Measurements from ENCODE around the gene TMEM50A. TPM values are rescaled to one million over a fixed set of nuclear protein-coding genes. Genes with fewer than 3 reads are reported as not detected.
"Not testable (repeated sequence)": the region's sequence is repeated elsewhere in the genome, so short reads cannot be mapped to it uniquely, and the experiment has no call there.

The TMEM50A gene
- total RNA-seq, 1 donor from 2014 or later, result 186 TPM

DNA sequence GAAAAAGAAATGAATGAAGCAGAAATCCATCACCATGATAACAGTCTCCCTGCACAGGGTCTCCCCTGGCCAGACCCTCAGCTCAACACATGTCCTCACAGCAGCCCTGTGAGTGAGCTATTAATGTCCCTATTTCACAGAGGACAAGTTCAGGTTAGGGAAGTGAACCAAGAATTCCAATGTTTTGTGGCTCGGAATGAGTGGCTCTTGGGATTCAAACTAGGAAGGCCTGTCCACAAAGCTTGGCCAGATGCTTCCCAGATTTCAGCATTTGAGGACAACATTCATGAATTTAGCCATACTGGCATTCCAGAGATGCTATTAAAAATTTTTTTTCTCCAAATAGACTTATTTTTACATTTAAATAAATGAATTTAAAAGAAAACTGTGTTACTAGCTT is 44.4 kb downstream of the TMEM50A start:
- not testable (repeated sequence) for FAIRE-seq; DNase-seq (ENCODE audit: low spot score in 2 of 2)

DNA sequence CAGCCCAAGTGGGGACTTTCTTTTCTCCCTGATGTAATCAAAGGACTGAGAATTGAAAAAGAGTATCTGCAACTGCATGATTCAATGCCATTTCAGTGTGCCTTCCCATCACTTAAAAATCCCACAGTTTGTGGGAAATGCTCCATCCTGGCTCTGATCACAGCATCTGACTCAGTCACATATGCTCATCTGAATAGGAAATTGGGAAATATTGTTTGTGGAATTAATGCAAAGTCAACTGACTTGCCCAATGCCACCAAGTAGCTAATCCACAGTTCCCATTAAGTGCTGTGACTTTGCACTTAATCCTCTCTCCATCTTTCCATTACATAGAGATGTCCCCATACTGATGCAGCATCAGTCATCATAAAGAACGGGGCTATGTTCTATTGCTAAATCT is 45.0 kb downstream of the TMEM50A start:
- not testable (repeated sequence) for FAIRE-seq; DNase-seq (ENCODE audit: low spot score in 2 of 2)

DNA sequence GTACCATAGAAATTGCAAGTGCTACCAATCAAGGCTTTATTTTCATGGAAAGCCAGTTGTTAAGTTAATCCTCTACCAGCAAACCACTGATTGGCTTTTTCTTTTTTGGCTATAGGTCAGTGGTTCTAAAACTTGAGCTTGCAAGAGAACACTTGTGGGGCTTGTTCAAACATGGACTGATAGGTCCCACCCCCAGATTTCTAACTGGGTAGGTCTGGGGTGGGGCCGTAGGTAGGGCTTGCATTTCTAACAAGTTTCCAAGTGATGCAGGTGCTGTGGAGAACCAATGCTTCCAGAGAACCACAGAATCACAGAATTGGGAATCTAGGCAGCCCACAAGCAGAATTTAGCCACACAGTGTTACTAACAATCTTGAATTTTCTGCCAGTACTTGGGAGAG is 45.7 kb downstream of the TMEM50A start:
- DNase-seq (ENCODE audit: low spot score in 2 of 2); FAIRE-seq: not testable (repeated sequence)

DNA sequence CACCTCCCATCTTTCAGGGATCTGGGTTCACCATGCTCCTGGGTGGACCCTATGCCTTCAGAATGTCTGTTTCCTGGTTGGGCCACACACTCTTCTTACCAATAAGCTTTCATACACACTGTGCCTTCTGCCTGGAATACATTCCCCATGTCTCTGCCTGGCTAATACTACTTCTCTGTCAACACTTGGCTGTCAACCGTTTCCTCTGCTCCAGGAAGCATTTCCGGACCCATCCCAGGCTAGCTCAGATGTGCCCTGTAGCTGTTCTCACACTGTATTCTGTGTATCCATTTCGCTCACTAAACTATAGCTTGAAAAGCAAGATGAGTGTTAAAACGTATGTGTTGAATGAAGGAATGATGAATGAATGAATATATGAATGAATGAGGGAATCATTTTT is 49.0 kb downstream of the TMEM50A start:
- FAIRE-seq; DNase-seq (ENCODE audit: low spot score in 2 of 2): not testable (repeated sequence)

DNA sequence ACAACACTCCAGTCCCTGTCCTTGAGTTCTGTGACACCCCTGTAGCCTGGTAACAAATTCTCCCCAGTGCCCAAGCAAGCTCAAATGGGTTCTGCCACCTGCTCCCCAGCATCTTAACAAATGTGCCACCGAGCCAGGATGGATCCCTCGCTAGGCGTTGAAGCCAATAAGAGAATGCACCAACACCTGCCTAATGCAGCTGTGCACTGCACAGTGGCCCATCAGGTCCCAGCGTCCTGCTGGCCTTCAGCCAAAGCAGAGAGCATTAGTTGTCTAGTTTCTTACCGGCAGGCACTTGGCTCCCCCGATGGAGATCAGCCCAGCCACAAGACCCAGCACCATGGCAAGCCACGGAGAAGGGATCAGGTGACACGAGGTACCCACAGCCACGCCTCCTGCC is 50.6 kb downstream of the TMEM50A start:
- FAIRE-seq; DNase-seq (ENCODE audit: low spot score in 2 of 2): not testable (repeated sequence)

DNA sequence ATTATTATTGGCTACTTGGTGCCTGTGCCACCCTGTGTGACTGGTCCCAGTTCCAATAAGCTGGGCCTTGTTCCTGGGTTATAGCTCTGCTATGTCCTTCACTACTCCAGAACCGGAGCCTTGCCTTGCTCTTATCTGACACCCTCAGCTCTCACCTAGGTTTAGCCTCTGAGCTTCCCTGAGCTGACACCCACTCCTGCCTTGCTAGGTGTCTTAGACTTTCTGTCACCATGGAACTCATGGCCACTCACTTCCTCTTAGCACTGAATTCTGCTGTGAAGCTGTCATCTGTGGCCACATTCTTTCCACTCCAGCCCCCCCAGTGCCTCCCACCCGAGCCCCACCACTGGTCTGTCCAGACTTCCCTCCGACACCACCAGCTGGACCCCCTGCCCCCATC is 51.6 kb downstream of the TMEM50A start:
- FAIRE-seq; DNase-seq (ENCODE audit: low spot score in 2 of 2): not testable (repeated sequence)

DNA sequence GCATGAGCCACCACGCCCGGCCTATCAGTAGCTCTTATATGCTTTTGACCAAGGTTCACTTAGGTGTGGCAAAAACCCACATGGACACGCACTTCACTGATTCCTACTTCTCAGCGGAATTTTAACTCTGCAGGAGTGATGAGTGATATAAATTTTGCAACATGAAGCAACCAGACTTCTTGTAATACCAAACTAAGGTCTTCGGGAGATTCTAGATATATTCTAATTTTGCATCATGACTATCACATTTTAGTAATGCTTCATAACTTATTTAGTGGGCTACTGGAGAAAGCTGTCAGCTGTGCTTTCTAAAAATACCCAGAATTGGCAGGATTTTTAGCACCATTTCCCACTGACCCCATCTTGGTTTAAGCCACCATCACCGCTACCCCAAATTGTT is 54.7 kb downstream of the TMEM50A start:
- no peak for FAIRE-seq
- no peak for DNase-seq (ENCODE audit: low spot score in 2 of 2)

DNA sequence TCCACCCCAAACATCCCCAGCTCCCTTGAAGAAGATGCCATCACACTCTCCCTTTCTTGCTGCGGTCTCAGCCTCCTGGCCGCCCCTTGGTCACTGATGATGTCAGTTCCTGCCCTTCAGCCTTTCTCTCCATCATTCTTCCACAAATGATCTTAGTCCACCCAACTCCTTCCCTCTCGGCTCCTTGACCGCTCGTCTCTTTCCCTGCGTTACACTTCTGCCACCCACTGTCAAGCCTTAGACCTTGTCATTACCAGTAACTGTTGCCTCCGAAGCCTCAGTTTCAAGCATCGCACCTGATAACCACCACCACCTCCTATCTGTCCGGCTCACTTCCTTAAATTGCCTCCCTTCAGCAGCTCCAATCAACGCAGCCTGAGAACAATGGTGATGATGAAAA is 59.4 kb downstream of the TMEM50A start:
- not testable (repeated sequence) for FAIRE-seq; DNase-seq (ENCODE audit: low spot score in 2 of 2)

DNA sequence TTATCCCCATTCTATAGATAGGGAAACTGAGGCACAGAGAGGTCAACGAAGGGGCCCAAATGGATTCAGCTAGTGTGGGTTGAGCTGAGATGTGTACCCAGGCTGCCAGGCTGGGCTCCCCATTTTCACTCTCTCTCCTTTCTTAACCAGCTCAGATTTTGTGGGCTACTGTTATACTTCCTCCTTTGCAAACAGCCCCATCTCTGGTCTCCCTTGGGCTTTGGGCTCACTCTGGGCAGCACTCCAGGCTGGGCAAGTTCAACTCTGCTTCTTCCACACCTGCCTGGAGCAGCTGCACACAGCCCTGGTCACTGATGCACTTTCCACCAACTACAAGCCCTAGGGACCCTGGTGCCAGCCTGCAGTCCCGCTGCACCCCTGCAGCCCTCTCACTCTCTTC is 59.9 kb downstream of the TMEM50A start:
- not testable (repeated sequence) for FAIRE-seq; DNase-seq (ENCODE audit: low spot score in 2 of 2)

DNA sequence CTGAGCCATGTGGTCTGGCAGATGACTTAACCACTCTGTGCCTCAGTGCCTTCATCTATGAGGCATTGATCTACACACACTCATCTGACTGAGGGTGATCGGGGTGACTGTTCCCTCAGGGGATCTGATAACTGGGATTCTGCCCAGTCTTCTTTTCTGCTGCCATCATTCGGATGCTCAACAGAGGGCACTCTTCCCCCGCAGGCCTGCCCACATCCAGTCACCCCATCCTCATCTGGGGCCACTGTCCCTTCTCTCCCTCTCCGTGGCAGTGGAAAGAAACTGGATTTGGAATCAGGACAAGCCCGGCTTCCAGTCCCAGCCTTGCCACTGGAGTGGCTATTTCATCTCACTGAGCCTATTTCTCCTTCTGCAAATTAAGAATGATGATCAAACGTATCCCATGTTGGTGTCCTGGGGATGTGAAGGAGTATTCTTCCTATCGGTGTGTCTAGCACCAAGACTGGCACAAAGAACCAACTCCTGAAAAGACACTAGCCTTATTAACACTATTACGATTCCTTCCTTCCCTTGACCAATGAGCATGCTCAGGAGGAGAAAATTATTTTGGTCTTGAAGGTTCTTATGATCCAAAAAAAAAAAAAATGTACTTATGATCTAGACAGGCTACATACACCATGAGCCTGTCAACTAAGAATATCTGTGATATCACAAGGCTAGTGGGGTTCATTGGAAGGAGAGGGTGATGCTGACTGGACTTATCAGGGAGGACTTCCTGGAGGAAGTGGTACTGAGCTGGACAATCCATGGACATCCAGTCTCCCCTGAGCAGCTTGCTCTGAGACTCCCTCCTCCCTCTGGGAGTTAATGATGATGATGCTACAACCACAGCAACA is 65.0 kb downstream of the TMEM50A start:
- not testable (repeated sequence) for DNase-seq (ENCODE audit: low spot score in 2 of 2); FAIRE-seq

DNA sequence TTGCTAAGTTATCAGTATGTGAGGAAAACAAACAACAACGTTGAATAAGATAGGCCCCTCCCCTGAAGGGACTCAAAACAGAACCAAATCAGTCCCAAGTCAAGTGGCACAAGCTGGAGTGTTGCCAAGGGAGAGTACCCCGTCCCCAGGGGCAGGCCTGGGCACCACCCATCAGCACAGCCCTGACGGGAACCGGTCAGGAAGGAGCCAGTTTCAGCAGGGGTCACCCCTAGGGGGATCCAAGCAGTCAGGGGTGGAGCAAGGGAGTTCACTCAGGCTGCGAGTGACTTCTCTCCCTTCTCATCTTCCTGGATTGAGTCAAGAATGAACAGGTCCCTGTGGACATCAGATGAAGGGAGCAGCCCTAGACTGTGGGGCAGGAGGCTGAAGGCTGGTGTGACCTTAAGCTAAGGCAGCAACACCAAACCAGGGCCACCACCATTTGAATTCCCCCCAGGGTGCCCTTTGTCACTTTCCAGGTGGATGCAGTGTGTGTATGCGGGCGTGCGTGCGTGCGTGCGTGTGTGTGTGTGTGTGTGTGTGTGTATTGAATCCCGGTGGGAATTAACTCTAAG is 67.7 kb downstream of the TMEM50A start:
- FAIRE-seq; DNase-seq (ENCODE audit: low spot score in 2 of 2): not testable (repeated sequence)

DNA sequence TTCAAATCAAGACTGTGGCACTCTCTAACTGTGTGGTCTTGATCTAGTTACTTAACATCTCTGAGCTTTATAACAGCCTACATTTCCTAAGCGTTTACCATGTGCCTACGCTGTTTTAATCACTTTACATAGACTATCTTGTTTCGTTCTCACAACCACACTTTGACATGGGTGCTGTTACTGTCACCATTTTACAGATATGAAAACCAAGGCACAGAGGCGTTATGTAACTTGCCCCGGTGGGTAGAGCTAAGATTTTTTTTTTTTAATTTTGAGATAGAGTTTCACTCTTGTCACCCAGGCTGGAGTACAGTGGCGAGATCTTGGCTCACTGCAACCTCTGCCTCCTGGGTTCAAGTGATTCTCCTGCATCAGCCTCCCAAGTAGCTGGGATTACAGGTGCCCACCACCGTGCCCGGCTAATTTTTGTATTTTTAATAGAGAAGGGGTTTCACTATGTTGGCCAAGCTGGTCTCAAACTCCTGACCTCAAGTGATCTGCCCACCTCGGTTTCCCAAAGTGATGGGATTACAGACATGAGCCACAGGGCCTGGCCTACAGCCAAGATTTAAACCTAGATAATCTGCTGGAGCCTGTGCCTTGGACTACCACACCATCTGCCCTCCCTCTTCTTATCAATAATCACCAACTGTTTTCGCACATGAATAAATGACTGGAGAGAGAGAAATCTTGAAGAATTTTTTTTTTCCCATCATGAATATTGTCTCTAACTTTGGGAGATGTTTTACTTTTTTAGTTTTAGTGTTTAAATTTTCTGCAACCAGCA is 71.7 kb downstream of the TMEM50A start:
- DNase-seq (ENCODE audit: low spot score in 2 of 2); FAIRE-seq: not testable (repeated sequence)

Other genes with a start within 250 kb of the TMEM50A start
- 34.2 TPM for gene SYF2, start 105.8 kb upstream of the TMEM50A start, total RNA-seq
- gene RSRP1, start 90.9 kb upstream of the TMEM50A start, total RNA-seq, result 48.5 TPM
- gene RHD, start 65.8 kb upstream of the TMEM50A start, total RNA-seq, result 0.41 TPM
- under 0.01 TPM for gene RHCE, start 82.5 kb downstream of the TMEM50A start, total RNA-seq
- 103 TPM for gene MACO1, start 92.6 kb downstream of the TMEM50A start, total RNA-seq
- 1.6 TPM for gene LDLRAP1, start 205.3 kb downstream of the TMEM50A start, total RNA-seq

Measured in frontal cortex (tissue), 4 donors.